Left lobe of liver (tissue), 2 donors: Measurements from ENCODE around the gene SYCP2L. TPM values are rescaled to one million over a fixed set of nuclear protein-coding genes. Genes with fewer than 3 reads are reported as not detected.
"Not testable (repeated sequence)": the region's sequence is repeated elsewhere in the genome, so short reads cannot be mapped to it uniquely, and the experiment has no call there.

Source experiments
- ATAC-seq: fragments of 200-7000 bp; cut with Tn5 transposase; one replicate; pipeline ENCODE4 v1.9.1; 2020; ENCODE audit warnings: mild to moderate bottlenecking, moderate library complexity
- DNase-seq: peaks from one replicate; pipeline ENCODE4 v3.0.0-alpha.2; 2020; ENCODE audit warnings: low spot score
- total RNA-seq: library from RNA; stranded (reverse); gene quantifications from one replicate; pipeline ENCODE4 v1.2.1, GENCODE V29; 2021
- donor health status: DM: no; HTN: no; CAD: no; lungs with moderate emphysema.
- donor health status: DM: no; HTN: yes; CAD: no.

Gene SYCP2L
- total RNA-seq, 1 donor from 2014 or later = 0.43 TPM

- ATAC-seq (peak; percentile 88), DNase-seq (no peak)
These were observed 64.9 kb downstream of the SYCP2L start for GRCh38 chr6:10951675-10952282.

- DNase-seq = peak; percentile 76
- ATAC-seq = peak; percentile 98
These were observed 67.7 kb downstream of the SYCP2L start for GRCh38 chr6:10954590-10955010.

DNA sequence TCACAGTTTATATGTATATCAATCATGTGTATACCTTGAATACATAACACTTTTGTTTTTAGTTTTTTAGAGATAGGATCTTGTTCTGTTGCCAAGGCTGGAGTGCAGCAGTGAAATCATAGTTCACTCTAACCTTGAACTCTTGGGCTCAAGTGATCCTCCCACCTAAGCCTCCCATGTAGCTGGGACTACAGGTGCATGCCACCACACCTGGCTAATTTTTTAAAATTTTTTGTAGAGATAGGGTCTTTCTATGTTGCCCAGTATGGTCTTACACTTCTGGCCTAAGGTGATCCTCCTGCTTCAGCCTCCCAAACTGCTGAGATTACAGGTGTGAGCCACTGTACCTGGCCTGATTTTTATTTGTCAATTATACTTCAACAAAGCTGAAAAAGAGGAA lies 69.9 kb downstream of the SYCP2L start:
- ATAC-seq = no peak
- DNase-seq = no peak

DNA sequence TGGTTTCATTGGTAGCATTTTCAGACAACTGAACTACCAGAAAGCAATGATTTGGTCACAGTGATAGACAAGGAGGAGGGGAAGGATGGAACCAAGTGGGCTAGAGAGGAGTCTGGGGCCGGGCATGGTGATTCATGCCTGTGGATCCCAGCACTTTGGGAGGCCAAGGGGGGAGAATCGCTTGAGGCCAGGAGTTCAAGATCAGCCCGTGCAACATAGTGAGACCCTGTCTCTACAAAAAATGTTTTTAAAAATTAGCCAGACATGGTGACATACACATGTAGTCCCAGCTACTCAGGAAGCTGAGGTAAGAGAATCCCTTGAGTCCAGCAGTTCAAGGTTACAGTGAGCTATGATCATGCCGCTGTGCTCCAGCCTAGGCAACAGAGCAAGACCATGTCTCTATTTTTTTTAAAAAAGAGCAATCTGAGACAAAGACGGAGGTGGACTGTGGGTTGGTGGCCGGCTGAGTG lies 70.6 kb downstream of the SYCP2L start:
- ATAC-seq (no peak), DNase-seq (no peak)

DNA sequence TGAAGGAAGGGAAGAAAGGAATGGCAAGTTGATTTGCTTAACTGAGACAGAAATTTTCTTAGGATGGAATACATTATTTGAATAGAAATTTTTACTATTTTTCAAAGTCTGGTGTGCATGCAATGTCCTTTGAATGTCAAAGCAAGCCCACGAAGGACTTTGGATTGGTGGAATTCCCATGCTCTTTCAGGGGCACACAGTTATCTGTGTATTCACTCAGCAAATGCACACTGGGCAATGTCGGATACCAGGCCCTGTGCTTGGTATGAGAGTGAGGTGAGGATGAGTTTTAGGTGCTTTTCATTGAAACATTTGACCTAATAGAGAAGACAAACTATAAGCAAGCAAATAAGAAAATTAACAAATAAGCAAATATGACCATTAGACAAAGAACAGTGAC lies 73.3 kb downstream of the SYCP2L start:
- ATAC-seq (no peak), DNase-seq (no peak)

- no peak for ATAC-seq
These were observed 75.0 kb downstream of the SYCP2L start for GRCh38 chr6:10961837-10962236.

DNA sequence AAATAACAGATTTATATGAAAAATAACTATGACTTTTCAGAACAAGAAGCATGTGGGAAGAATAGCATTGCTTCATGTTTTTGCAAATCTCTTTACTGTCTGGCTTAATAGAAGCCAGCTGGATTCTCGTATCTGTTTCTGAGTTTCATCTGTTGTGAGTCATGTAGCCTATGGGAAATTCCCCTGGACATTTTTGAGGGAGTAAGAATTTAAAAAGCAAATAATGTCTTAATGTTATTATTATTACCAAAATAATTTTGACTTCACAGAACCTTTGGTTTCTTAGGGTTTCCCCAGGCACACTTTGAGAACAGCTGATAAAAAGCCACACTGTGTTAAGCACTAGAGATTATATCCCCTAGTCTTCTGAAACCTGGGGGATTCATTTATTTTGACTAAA lies 75.8 kb downstream of the SYCP2L start:
- DNase-seq (no peak), ATAC-seq (no peak)

More at GRCh38 chr6:10961837-10962236, 75.0 kb downstream of the SYCP2L start:
- no peak for DNase-seq

GRCh38 chr6:10963113-10963512 lies 76.3 kb downstream of the SYCP2L start:
- DNase-seq = no peak

GRCh38 chr6:10964684-10965083 lies 77.8 kb downstream of the SYCP2L start:
- no peak for DNase-seq
- no peak for ATAC-seq

More at GRCh38 chr6:10963113-10963512, 76.3 kb downstream of the SYCP2L start:
- no peak for ATAC-seq

- ATAC-seq (no peak), DNase-seq (no peak)
These were observed 81.9 kb downstream of the SYCP2L start for GRCh38 chr6:10968776-10969175.

DNA sequence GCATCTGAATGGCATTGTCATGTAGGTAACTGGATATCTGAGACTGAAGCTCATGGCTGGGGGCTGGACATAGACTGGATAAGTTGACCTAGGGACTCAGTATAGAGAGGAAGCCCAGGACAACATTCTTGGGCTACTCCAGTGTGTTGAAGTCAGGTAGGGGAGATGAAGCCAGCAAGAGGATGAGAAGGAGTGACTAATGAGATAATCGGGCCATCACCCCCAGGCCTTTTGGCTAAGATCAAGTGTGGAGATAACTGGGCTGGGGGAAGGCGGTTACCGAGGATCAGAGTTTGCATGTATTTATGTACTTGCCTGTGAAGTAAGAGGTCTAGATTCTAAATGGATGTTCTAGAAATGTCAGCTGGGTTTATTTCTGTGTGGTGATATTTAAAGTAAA lies 83.9 kb downstream of the SYCP2L start:
- DNase-seq (no peak), ATAC-seq (no peak)

- no peak for ATAC-seq
- no peak for DNase-seq
These were observed 85.3 kb downstream of the SYCP2L start for GRCh38 chr6:10972196-10972595.

GRCh38 chr6:10976571-10976970 lies 89.7 kb downstream of the SYCP2L start:
- no peak for ATAC-seq
- no peak for DNase-seq

- ATAC-seq (no peak), DNase-seq (no peak)
These were observed 90.5 kb downstream of the SYCP2L start for GRCh38 chr6:10977231-10977968.

- ATAC-seq (no peak), DNase-seq (no peak)
These were observed 92.8 kb downstream of the SYCP2L start for GRCh38 chr6:10979603-10980002.

DNA sequence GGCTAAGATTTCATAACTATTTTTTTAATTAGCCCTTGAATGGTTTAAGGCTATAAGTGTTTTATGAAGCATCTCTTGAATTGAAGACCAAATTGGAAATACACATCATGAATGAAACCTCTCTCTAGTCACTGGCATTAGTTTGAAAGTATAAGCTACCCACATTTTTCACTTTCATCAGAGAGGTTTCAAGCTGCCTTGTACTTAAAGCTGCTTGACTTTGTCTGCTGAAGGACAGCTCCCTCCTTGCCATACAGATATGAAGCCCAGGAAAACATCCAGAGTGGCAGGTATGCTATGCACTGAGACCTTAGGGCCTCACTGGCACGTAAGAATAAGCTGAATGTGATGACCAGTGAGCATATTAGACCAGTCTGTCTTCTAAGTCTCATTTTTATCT lies 94.6 kb downstream of the SYCP2L start:
- ATAC-seq = no peak
- DNase-seq = no peak

GRCh38 chr6:10984959-10985358 lies 98.1 kb downstream of the SYCP2L start:
- ATAC-seq, DNase-seq: not testable (repeated sequence)

- no peak for ATAC-seq
- no peak for DNase-seq
These were observed 102.7 kb downstream of the SYCP2L start for GRCh38 chr6:10989587-10989986.

DNA sequence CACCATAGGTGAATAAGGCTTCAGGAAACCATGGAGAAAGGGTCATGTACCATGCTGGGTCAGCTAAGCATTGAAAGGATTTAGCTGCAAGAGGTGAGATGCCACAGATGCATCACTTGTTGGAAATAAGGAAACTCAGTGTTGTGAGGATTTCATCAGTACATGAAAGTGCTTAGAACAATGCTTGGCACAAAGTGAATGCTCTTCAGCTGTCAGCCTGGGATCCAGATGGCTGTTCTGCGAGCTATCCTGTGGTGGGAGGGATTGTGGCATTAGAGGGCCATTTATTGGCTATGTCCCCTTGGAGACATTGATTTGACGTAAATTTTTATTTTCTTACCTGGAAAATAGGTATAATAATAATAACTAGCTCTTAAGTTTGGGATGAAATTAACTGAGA lies 104.3 kb downstream of the SYCP2L start:
- ATAC-seq (no peak), DNase-seq (no peak)

GRCh38 chr6:10993896-10994295 lies 107.0 kb downstream of the SYCP2L start:
- DNase-seq (no peak), ATAC-seq (no peak)

DNA sequence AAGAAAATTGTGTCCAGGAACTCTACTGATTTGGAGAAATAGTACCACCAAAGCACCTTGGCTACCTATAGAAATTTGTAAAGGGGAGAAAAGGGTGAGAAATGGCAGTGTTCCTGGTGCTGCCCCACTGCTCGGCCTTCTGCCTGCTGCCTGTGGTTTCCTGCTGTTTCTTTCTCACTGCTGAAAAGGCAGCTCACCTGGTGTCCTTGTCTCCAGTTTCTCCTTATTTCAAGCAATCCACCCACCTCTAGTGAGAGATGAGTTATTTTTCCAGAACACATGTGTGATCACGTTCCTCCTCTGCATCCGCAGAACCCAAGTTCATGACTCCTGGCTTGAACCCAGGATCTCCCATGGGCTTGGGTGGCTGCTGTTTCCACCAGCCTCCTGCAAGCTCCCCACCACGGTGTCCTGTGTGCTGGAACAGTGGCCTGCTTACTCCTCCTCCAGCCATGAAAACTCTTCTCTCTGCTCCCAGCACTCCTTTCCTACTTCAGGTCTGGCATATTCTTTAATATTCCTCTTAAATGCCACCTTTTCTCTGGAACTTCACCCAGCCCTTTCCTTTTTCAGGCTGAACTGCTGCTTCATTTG lies 108.4 kb downstream of the SYCP2L start:
- no peak for DNase-seq
- ATAC-seq = no peak

- DNase-seq = no peak
- no peak for ATAC-seq
These were observed 113.1 kb downstream of the SYCP2L start for GRCh38 chr6:10999994-11000393.
